HT-29 (cell line): ENCODE data around the gene TTC27. TPM values are rescaled to one million over a fixed set of nuclear protein-coding genes. Genes with fewer than 3 reads are reported as not detected.
"Not testable (repeated sequence)": the region's sequence is repeated elsewhere in the genome, so short reads cannot be mapped to it uniquely, and the experiment has no call there.

ENCODE experiments used
- DNase-seq: peaks from one replicate; pipeline ENCODE4 v3.0.0-alpha.2; 2015; ENCODE audit warnings: low spot score
- total RNA-seq: library from RNA; depleted of rRNA; stranded (reverse); fragments of >200 nt; shearing (Covaris generic); gene quantifications from 2 replicates; pipeline ENCODE4 v1.2.3, GENCODE V29; 2014

The TTC27 gene
- total RNA-seq, 1 experiment from 2014 or later: 8.9 TPM

DNA sequence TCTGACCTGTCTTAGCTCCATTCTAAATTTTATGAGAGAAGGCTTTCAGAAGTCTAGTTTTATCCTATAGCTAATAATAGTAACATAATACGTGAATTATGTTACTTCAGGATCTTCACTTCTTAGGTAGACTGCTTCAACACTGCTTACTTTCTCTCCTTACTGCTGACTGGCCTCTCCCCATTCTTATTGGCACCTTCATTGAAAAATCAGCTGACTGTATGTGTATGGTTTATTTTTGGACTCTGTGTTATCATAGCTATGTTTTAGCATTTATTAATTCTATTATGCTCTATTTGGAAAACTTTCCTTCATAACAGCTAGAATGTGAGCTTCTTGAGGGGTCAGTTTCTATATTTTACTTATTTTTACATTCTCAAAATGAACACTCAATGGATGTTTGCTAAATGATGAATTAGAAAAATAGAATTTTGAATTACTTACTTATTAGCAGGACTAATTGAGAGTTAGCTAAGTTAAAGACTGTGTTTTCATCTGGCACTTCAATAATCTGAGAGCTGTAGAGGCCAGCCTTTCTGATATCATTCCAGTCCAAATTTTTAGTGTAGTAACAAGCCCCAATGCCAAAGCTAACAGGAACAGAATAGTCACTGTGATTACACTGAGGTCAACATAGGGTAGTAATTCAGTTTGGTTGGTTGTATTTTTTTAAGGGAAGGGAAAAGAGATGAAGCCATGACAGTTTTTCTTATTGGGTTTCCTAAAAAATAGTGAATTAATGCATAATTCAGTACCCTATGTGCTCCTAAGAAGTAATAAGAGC, 92.3 kb downstream of the TTC27 start:
- DNase-seq: no peak

DNA sequence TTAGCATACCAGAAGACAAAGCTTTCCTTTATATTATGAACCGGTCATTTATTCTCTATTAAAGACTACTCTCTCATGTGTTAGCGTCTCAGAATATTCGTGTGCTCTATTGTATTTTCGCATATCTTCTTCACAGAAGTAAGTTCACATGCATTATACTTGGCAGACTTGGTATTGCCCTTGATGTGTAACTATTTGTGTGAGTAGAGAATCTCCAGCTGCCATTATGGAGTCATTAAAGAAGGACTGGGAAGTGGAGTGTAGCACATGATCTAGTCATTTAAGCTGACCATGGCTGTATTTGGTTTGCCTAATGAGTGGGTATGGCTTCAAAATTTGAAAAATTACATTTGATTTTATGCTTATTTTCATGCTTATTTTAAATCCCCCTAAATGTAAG, 92.9 kb downstream of the TTC27 start:
- no peak for DNase-seq

DNA sequence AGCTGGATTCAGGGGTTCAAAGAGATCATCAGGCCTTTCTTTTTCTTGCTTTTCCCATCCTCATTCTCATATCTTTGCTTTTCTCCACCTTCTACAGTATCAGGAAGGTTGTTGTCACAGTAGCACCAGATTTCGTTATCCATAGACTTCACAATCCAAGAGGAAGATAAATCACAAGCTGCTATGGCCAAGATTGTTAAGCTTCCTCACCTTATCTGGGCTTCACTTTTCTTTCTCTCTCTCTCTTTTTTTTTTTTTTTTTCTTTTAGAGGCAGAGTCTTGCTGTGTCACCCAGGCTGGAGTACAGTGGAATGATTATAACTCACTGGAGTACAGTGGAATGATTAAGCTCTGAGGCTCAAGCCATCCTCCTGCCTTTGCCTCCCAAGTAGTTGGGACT, 93.5 kb downstream of the TTC27 start:
- DNase-seq: no peak

DNA sequence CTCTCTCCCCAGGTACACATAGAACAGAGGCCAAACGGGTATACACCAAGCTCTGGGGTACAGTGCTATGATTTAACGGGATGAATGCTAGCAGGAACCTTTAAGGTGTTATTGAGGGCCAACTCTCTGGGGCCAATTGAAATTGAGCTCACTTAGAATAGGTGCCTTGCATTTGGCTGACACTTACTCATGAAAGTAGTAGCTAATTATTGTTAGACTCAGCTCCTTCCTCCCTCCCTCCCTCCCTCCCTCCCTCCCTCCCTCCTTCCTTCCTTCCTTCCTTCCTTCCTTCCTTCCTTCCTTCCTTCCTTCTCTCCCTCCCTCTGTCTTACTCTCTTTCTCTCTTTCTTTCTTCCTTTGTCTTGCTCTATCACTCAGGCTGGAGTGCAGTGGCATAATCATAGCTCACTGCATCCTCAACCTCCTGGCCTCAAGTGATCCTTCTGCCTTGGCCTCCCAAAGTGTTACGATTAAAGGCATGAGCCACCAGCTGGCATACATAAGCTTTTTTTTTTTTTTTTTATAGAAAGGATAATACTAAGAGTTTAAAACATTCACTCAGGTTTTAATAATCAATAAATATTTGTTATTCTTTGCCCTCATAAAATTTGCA, 95.7 kb downstream of the TTC27 start:
- no peak for DNase-seq

DNA sequence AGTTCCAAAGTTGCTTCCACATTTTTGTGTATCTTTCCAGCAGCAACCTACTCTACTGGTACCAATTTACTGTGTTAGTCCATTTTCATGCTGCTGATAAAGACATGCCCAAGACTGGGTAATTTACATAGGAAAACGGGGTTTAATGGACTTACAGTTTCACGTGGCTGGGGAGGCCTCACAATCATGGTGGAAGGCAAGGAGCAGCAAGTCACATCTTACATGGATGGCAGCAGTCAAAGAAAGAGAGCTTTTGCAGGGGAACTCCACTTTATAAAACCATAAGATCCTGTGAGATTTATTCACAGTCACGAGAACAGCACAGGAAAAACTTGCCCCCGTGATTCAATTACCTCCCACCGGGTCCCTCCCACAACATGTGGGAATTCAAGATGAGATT, 98.8 kb downstream of the TTC27 start:
- not testable (repeated sequence) for DNase-seq

DNA sequence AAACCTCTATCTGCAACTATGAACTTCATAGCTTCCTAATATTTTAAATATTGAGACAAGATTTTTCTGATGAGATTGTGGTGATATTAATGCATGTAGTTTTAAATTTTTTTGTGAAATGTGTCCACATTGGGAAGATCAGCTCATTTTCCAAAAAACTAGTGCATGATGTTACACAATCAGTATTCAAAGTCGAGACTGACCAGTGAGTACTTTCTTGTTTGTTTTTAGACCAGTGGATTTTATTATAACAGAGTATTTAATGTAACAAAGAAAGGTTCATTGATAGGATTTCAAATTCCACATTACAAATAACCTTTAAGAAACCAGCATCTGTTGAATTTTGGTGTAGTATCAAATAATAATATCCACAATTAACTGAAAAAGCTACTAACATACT, 99.3 kb downstream of the TTC27 start:
- DNase-seq: no peak

DNA sequence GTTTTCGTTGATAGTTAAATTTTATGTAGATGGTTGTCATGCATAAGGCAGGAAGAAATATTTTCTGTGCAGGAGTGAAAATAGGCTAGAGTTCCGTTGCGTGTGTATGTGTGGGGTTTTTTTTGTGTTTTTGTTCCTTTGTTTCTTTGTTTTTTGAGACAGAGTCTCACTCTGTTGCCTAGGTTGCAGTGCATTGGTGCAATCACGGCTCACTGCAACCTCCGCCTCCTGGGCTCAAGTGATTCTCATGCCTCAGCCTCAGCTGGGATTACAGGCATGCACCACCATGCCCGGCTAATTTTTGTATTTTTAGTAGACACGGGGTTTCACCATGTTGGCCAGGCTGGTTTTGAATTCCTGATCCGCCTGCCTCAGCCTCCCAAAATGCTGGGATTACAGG, 103.1 kb downstream of the TTC27 start:
- not testable (repeated sequence) for DNase-seq

DNA sequence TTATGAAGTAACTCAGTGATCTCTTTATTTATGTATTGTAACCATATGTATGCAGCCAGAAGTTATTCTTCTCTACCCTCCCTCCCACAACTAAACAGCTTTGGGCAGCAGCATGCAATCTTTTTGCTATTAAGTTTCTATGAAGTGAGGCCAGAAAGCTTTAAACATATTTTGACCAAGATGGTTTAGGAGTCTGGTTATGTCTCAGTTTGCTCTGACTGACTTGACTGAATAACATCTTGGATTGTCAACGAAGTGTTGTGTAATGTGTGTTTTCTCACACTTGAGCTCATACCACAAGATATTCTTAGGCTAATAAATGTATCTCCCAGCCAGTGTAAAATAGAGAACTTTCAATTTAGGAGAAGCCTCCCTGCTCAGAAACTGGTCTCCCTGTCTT, 104.3 kb downstream of the TTC27 start:
- DNase-seq: no peak

DNA sequence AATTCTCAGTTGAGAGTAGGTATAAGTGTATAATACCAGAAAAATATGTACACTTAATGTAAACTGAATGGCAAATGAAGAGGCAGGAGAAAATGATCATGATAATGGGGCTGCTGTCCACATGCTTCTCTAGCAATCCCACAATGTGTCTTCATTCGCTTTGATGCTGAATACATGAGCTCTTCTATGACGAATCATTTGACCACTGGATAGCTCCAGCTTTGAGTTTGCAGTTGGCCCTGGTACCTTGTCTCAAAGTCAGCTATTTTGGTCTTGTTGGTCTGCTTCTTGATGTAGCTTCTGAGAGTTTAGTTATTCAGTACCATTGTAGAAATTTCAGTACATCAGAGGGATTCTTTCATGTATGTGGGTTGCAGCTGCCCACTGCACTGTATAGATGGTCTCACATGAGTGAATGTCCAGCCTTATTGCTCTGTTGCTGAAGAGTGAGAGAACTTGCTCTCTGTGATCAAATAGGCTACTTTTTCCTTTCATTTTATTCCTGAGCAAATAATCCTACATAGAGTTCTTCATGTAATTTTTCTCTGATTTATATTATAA, 105.1 kb downstream of the TTC27 start:
- no peak for DNase-seq

DNA sequence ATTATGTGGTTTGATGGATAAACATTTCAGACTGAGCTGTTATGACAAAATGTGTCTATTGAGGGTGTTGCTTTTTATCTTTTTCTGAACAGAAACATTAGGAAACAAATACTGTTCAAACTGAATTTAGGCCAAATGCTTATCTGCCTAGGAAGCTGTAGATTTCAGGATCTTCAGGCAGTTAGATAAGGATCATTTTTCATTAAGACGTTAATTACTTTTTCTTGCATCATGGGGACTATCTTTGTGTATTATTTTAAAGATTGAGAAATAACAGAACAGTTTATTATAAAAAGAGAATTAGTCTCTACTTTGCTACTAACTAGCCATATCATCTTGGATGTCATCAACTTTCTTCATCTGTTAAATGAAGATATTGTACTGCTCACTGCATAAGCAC, 107.5 kb downstream of the TTC27 start:
- no peak for DNase-seq

DNA sequence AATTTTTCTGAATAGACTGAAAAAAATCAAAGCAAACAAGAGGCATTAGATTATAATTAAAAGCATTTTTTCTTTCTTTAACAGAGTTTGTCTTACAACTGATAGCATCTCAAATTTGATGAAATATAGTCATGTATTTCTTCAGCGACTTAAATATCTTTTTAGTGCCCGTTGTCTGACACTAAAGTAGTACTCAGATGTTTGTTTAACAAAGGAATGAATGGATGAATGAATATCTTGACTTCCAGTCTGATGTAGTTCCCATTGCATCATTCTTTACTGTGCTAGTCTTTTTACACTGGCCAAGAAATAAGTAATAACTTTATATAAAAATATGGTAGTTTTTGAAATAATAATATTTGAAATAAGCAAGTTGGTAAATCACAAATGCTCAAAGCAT, 111.1 kb downstream of the TTC27 start:
- no peak for DNase-seq

DNA sequence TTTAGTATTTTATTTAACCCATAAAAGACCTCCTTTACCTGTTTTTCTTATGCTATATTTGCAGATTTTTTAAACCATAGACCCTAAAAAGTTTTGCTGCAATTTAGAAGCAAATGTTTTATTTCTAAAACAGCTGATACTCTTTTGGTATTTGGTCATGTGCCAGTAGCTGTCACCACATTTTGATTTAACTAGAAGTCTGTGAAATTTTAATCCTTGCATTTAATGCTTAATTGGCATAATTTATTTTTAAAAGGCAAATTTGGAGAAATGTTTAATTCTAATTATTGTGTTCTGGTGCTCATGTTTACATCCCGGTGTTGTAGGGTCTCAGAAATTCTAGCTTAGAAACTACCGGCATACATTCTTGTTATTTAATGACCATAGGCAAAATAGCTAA, 111.8 kb downstream of the TTC27 start:
- no peak for DNase-seq

DNA sequence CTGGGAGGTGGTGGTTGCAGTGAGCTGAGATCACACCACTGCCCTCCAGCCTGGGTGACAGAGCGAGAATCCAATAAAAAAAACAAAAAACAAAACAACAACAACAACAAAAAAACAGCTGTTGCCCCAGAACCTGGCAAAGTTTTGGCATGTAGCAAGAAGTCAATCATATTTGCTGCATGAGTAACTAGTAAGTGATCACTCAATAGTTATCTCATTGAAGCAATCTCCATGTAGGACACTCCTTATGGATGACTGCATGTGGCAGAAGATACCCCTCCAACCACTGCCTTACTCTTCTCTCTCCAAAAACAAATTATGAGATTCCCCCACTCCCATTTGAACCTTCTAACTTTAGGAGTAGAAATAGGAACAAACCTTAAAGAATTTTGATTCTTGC, 113.7 kb downstream of the TTC27 start:
- no peak for DNase-seq

DNA sequence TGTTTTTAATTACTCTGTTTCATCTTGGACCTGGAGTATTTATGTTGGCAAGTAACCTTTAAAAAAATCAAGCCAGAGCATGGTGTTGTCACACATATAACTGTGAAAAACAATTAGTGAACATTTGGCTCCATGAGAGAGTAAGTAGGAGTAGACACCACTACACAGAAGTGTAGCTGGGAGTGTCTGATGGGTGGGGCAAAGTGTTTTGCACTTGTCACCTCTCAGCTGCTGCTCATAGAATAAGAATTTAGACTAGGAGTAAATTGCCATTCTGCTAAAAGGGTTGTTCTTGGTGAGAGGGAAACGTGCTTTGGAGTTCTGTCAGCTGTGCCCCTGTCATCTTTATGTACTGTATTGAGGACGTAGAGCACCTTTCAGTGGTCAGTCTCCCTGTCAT, 114.5 kb downstream of the TTC27 start:
- DNase-seq: no peak

DNA sequence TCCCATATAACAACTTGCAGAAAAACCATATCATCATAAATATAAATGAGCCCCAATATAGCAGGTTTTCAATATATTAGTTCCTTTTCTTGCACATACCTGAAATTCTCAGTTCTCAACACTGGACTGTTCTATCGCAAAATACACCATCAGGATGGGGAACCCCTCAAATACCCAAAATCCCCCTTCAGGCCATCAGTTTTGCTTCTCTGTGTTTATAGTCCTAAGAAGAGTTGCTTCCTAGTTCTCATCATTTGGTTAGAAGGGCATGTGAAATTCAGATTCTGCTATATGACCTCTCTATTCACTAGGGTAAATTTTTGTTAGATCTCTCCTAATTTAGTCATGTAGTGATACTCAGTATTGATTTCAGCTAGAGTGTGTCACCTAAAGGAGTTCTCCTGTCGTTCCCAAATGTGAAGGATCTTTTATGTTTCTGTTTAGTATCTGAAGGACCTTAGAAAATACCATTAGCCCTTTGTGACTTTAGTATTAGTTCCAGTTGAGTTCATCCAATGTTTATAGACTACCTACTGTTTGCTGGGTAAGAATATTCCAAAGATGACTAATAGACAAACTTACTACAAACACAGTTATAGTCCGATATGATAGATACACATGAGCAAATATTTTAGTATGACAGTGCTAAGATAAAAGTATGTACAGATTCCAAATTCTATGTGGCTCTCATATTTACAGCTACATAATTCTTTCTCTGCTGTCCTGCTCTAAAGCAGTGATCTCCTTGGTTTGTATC, 115.8 kb downstream of the TTC27 start:
- DNase-seq: no peak

DNA sequence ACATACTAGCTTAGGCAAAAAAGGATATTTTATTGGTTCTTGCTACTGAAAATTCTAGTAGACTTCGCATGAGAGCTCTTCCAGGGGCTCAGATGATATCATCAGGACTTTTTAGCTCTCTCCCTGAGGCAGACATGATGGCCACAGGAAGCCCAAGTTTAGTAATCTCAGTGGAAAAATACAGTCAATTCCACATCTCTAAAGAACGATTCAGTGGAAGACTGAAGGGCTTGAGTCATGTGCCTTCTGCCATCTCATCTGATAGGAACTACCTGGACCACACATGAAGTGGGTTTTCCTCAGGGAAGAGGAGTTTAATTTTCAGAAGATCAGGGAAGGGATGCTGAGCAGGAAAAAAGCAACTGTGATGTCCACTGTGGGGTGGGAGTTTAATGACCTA, 117.3 kb downstream of the TTC27 start:
- DNase-seq: no peak

DNA sequence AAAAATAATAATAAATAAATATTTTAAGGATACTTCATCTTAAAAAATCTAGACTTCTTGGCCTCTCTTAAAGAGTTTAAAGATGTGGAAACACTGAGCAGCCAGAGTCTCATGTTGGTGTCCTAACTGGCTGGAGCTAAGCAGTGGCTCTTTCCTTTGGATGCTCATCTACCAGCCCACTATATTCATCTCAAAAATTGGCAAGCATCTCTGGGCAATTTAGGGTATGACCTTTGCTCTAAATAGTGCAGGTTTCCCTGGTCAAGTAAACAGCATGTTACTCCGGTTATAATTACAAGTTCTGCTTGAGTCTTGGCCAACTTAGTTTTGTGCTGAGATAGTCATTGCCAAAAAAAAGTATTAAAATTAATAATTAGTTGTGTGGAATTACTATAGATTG, 117.8 kb downstream of the TTC27 start:
- no peak for DNase-seq

DNA sequence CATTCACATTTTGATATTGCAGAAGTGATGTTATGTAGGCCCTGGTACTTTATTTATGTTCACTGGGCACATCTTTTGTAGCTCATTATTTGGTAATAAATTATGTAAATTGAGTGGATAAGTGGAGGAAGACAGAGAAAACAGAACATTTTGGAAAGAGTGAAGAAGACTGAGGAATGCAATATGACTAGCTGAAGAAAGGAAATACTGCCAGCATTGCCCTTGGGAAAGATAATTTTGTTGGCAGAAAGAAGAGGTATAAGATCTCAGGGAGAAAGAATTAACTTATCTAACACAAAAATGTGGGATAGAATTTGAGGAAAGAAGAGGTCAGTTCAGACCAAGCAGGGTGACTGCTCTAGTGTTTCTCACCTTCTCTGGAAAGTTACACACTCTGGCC, 118.8 kb downstream of the TTC27 start:
- DNase-seq: no peak

DNA sequence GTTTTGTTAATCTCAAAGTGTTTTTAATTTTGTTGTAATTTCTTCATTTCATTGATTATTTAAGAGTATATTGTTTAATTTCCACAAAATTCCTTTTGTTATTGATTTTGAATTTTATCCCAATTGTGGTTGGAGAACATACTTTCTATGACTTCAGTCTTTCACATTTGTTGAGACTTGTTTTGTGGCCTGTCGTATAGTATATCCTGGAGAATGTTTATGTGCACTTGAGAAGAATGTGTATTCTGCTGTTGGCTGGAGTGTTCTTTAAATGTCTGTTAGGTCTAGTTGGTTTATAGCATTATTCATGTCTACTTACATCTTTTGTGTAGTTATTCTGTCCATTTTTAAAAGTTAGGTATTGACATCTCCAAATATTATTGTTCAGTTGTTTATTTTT, 120.3 kb downstream of the TTC27 start:
- DNase-seq: no peak

DNA sequence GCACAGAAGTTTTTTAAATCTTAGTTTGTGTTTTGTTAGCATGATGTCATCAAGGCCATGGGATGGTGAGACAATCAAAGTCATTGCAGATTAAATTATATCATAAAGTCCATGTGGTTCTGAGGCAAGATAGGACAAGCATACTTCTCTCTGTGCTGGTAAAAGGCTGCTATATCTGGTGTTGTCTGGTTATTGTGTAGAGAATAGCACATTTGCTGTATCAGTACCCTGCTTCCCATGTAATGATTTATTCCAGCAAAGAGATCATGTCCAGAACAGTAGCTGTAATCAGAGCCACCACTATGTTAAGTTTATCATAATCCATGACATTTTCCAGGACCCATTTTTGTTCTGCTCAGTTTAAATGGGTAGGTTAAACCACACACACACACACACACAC, 123.0 kb downstream of the TTC27 start:
- no peak for DNase-seq

DNA sequence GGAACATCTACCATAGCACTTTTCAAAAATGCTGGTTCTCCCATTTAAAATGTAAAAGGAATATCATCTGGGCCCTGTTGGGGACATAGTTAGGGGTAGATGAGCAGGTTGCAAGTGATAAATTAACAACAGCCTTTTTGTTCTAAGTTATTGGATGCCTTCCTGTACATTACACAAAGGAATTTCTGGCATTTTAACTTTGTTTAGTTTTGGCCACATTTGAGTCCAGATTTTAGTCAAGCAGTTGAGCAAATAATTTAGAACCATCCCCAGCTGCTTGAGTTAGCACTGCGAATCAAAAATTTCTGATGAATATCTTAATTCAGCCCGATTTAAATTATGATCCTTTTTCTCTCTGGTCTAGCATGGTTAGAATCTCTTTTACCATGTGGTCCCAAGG, 124.4 kb downstream of the TTC27 start:
- no peak for DNase-seq

DNA sequence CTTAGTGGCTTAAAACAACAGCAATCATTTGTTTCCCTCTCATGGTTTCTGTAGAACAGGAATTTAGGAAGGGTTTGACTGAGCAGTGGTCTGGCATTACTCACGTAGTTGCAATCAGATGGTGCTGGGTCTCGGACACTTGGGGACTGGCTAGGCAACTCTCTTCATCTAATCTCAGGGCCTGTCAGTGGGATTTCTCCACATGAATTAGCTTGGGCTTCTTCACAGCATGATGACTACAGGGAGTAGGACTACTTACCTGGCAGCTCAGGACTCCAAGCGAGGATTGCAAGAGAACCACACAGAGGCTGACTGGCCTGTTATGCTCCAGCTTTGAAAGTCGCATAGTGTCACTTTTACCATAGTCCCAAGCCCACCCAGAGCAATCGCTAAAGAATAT, 125.1 kb downstream of the TTC27 start:
- DNase-seq: no peak

DNA sequence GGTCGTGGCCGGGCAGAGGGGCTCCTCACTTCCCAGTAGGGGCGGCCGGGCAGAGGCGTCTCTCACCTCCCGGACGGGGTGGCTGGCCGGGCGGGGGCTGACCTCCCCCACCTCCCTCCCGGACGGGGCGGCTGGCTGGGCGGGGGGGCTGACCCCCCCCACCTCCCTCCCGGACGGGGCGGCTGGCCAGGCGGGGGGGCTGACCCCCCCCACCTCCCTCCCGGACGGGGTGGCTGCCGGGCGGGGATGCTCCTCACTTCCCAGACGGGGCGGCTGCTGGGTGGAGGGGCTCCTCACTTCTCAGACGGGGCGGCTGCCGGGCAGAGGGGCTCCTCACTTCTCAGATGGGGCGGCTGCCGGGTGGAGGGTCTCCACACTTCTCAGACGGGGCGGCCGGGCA, 126.8 kb downstream of the TTC27 start:
- DNase-seq: not testable (repeated sequence)
